Activated T-cell treated with anti-CD3 and anti-CD28 coated beads, Interleukin-2, amount 50 U/mL, for 72 hours (primary cell): ENCODE data around the gene RUFY4. TPM values are rescaled to one million over a fixed set of nuclear protein-coding genes. Genes with fewer than 3 reads are reported as not detected.
"Not testable (repeated sequence)": the region's sequence is repeated elsewhere in the genome, so short reads cannot be mapped to it uniquely, and the experiment has no call there.

ENCODE experiments used
- ATAC-seq, 2 donors: fragments of 150-1000 bp; cut with Tn5 transposase; replicated peaks in 1 of 2; 2 replicates each; pipeline ENCODE4 v1.10.0; 2021; ENCODE audit warnings: moderate library complexity in 2 of 2, mild to moderate bottlenecking in 1 of 2
- DNase-seq, 2 donors: peaks; one replicate each; pipeline ENCODE4 v3.0.0; 2021 to 2022; ENCODE audit warnings: mixed read lengths in 1 of 2
- H3K27ac Mint-ChIP-seq: one replicate; pipeline ENCODE4 v1.8.0; 2022; ENCODE audit warnings: mild to moderate bottlenecking, moderate library complexity, mixed read lengths
- H3K27me3 Mint-ChIP-seq: one replicate; pipeline ENCODE4 v1.8.0; 2022; ENCODE audit warnings: low read depth, mixed read lengths
- H3K36me3 Mint-ChIP-seq, 2 donors: one replicate each; pipeline ENCODE4 v1.8.0; 2022; ENCODE audit warnings: mixed read lengths in 2 of 2, mild to moderate bottlenecking in 1 of 2; ENCODE audit not compliant: insufficient read depth in 2 of 2
- H3K4me1 Mint-ChIP-seq: one replicate; pipeline ENCODE4 v1.8.0; 2022; ENCODE audit warnings: low read depth, mixed read lengths
- H3K4me3 Mint-ChIP-seq, 2 donors: one replicate each; pipeline ENCODE4 v1.8.0; 2022; ENCODE audit warnings: mild to moderate bottlenecking in 2 of 2, mixed read lengths in 2 of 2, moderate library complexity in 2 of 2
- H3K9me3 Mint-ChIP-seq, 2 donors: one replicate each; pipeline ENCODE4 v1.8.0; 2022; ENCODE audit warnings: mixed read lengths in 2 of 2
- total RNA-seq, 2 donors: library from RNA; stranded (reverse); gene quantifications; one replicate each; pipeline ENCODE4 v1.2.3, GENCODE V29; 2022

The RUFY4 gene
- total RNA-seq, 2 donors from 2014 or later, result 0.84 to 1.9 TPM

GRCh38 chr2:218034497-218035213, 34.4 kb upstream of the RUFY4 start:
- H3K27ac Mint-ChIP-seq, H3K36me3 Mint-ChIP-seq, H3K4me1 Mint-ChIP-seq, H3K9me3 Mint-ChIP-seq: not testable (repeated sequence)
- ATAC-seq (peak; percentile 82 to 88), DNase-seq (peak; percentile 59 to 71)
- peak overlapping the region; percentile 59 to 67 for H3K4me3 Mint-ChIP-seq
- peaks cover 17% of the 10 kb centered on the region for H3K27me3 Mint-ChIP-seq

- no peak overlapping the region for H3K27ac Mint-ChIP-seq
Measured at GRCh38 chr2:218035463-218036100, 33.5 kb upstream of the RUFY4 start.

DNA sequence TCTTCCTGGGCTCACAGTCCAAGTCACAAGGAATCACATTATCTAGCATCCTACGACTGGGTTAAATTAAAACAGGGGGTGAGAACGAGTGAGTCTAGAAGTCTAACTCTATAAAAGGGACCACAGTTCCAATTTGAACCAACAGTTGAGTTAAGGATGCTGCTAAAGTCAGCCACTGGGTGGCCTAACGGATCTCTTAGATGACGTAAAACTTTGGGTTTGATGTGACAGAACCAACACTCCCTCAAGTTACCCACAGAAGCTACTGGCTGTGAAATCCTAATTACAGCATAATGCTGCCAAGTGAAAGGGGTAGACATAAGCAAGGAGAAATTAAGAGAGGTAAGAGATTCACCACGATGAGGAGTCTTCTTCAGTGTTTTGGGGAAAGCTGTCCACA, 32.7 kb upstream of the RUFY4 start:
- H3K27ac Mint-ChIP-seq, result no peak overlapping the region
- no peaks in the 10 kb centered on the region for H3K9me3 Mint-ChIP-seq
- H3K4me3 Mint-ChIP-seq, result no peak overlapping the region
- H3K27me3 Mint-ChIP-seq, result peaks cover 27% of the 10 kb centered on the region
- H3K4me1 Mint-ChIP-seq, result no peaks in the 10 kb centered on the region
- no peaks in the 10 kb centered on the region for H3K36me3 Mint-ChIP-seq
- DNase-seq (no peak), ATAC-seq (no peak)

More at GRCh38 chr2:218035463-218036100, 33.5 kb upstream of the RUFY4 start:
- H3K4me1 Mint-ChIP-seq, result no peaks in the 10 kb centered on the region
- H3K4me3 Mint-ChIP-seq, result peak overlapping the region; percentile 5 to 23
- no peaks in the 10 kb centered on the region for H3K36me3 Mint-ChIP-seq
- peaks cover 26% of the 10 kb centered on the region for H3K27me3 Mint-ChIP-seq
- no peak for DNase-seq
- no peaks in the 10 kb centered on the region for H3K9me3 Mint-ChIP-seq
- ATAC-seq, result no peak

DNA sequence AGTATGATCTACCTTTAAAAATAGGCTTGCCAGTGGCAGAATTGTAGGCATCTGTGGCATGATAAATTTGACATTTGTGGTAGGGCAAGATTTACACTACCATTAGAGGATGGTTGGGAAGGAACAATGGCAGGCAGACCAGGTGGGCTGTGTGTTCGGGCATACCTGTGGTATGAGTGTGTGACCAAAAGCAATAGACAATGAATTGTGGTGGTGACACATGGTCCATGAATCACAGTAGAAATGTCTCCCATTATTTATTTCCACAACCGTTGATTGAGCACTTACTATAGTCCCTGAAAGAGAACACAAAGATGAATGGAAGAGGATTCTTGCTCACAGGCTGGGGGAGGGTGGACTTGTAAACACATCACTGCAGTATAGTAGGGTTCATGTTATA, 29.9 kb upstream of the RUFY4 start:
- Mint-ChIP-seq H3K27me3 (peaks cover 27% of the 10 kb centered on the region), H3K9me3 (no peaks in the 10 kb centered on the region), H3K36me3 (peaks cover 0 to 2% of the 10 kb centered on the region in 2 donors), H3K27ac (no peak overlapping the region), H3K4me1 (no peaks in the 10 kb centered on the region), H3K4me3 (no peak overlapping the region)
- ATAC-seq, result peak in 1 of 2 donors; percentile 22
- no peak for DNase-seq

DNA sequence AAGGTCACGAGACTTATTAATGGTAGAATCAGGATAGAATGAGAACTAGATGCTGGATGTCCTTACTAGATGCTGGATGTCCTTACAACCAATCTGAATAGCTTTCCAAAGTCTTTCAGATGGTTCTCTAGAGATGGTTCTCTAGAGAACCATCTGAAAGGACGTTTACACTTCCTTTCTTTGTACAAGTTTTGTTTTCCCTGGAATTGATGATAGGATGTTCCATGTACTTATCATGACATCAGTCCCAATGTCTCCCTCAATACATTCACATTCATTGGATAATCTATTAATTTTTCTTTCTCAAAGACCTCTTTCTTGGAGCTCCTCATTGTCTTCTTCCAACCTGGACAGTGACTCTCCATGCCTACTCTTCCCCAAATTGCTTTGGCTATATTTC, 28.2 kb upstream of the RUFY4 start:
- H3K27ac Mint-ChIP-seq, result peak overlapping the region; percentile 76
- H3K4me3 Mint-ChIP-seq, result no peak overlapping the region
- peaks cover 3 to 5% of the 10 kb centered on the region in 2 donors for H3K9me3 Mint-ChIP-seq
- peaks cover 27% of the 10 kb centered on the region for H3K27me3 Mint-ChIP-seq
- peaks cover 2 to 3% of the 10 kb centered on the region in 2 donors for H3K36me3 Mint-ChIP-seq
- no peak for DNase-seq
- H3K4me1 Mint-ChIP-seq, result no peaks in the 10 kb centered on the region
- no peak for ATAC-seq

DNA sequence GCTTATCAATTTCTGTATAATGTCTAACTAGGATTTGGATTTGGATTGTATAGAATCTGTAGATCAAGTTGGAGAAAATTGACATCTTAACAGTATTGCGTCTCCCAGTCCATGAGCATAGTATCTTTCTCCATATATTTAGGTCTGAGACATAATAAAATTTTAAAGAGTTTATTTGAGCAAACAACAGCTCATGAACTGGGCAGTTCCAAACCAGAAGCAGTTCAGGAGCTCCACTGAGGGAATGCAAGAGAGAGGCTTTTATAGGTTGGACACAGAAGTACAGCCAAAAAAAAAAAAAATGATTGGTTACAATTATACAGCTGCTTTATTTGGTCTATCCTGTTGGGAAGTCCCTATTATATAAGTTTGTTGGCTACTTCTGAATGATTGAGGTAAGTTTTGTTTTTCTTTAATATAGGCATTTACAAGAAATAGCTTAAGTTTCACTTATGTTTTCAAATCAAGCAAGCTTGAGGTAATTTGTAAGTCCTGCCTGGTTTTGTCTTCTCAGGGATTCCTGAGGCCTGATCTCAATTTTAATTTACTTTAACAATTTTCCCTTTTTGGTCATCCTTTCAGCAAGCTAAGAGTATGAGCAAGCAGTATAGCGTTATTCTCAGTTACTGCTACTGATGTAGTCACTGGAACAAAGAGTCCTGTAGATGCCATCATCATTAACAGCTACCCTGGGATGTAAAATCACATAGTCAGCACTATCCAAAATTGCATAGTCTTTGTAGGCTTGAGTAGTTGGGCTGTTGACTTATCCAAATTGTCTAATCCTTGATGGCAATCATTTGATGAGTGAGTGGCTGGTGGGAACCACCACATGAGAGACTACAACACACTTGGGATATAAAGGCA, 27.5 kb upstream of the RUFY4 start:
- Mint-ChIP-seq H3K4me3 (no peak overlapping the region), H3K9me3 (peaks cover 3 to 5% of the 10 kb centered on the region in 2 donors), H3K4me1 (no peaks in the 10 kb centered on the region), H3K27me3 (peaks cover 27% of the 10 kb centered on the region), H3K36me3 (peaks cover 2 to 3% of the 10 kb centered on the region in 2 donors), H3K27ac (peak overlapping the region; percentile 79)
- DNase-seq (no peak), ATAC-seq (peak; percentile 59 to 81)

DNA sequence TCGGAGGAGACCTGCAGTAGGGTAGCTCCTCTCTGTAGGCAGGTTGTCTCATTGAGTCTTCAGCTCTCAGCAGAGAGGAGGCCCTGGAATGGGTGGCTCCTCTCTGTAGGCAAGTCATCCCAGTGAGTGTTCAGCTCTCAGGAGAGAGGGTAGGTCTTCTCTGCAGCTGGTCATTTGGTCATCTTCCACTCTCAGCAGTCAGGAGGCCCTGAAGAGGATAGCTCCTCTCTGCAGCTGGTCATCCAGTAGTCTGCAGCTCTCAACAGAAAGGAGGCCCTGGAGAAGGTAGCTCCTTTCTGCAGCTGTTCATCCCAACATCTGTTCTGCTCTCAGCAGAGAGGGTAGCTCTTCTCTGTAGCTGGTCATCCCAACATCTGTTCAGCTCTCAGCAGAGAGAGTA, 26.0 kb upstream of the RUFY4 start:
- H3K27me3 Mint-ChIP-seq, result peaks cover 22% of the 10 kb centered on the region
- peaks cover 3 to 5% of the 10 kb centered on the region in 2 donors for H3K9me3 Mint-ChIP-seq
- H3K27ac Mint-ChIP-seq, result no peak overlapping the region
- H3K4me1 Mint-ChIP-seq, result no peaks in the 10 kb centered on the region
- H3K4me3 Mint-ChIP-seq, result no peak overlapping the region
- DNase-seq, result no peak
- peaks cover 2 to 3% of the 10 kb centered on the region in 2 donors for H3K36me3 Mint-ChIP-seq
- no peak for ATAC-seq

DNA sequence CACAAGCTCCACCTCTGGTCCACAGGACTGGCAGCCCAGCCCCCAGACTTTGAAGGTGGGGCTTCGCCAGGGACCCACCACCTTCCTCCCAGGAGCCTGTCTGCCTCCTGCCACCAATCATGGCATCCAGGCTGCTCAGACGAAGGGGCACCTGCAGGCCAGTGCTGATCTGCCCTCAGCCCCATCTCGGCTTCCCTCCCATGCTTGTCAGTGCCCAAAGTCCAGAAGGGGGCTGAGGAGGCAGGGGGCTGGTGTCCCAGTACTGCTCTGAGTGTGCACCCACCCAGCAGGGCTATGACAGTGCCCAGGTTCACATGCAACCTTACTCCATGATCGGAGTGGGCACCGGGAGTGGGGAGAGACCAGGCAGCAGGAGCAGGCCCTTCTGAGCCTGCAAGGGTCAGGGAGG, 25.3 kb upstream of the RUFY4 start:
- Mint-ChIP-seq H3K4me1 (no peaks in the 10 kb centered on the region), H3K27me3 (peaks cover 25% of the 10 kb centered on the region), H3K27ac (no peak overlapping the region), H3K4me3 (no peak overlapping the region), H3K36me3 (peaks cover 2 to 3% of the 10 kb centered on the region in 2 donors), H3K9me3 (peaks cover 3 to 5% of the 10 kb centered on the region in 2 donors)
- no peak for DNase-seq
- ATAC-seq, result no peak

- peaks cover 22% of the 10 kb centered on the region for H3K27me3 Mint-ChIP-seq
- not testable (repeated sequence) for DNase-seq, ATAC-seq, H3K4me1 Mint-ChIP-seq, H3K9me3 Mint-ChIP-seq, H3K36me3 Mint-ChIP-seq, H3K4me3 Mint-ChIP-seq, H3K27ac Mint-ChIP-seq
Measured at GRCh38 chr2:218044599-218044998, 24.5 kb upstream of the RUFY4 start.

GRCh38 chr2:218046238-218046637, 22.8 kb upstream of the RUFY4 start:
- H3K4me3 Mint-ChIP-seq, result no peak overlapping the region
- H3K4me1 Mint-ChIP-seq, result no peaks in the 10 kb centered on the region
- H3K27me3 Mint-ChIP-seq, result peaks cover 11% of the 10 kb centered on the region
- H3K9me3 Mint-ChIP-seq, result peaks cover 3 to 7% of the 10 kb centered on the region in 2 donors
- ATAC-seq (no peak), DNase-seq (no peak)
- H3K36me3 Mint-ChIP-seq, result peaks cover 2 to 7% of the 10 kb centered on the region in 2 donors
- no peak overlapping the region for H3K27ac Mint-ChIP-seq

DNA sequence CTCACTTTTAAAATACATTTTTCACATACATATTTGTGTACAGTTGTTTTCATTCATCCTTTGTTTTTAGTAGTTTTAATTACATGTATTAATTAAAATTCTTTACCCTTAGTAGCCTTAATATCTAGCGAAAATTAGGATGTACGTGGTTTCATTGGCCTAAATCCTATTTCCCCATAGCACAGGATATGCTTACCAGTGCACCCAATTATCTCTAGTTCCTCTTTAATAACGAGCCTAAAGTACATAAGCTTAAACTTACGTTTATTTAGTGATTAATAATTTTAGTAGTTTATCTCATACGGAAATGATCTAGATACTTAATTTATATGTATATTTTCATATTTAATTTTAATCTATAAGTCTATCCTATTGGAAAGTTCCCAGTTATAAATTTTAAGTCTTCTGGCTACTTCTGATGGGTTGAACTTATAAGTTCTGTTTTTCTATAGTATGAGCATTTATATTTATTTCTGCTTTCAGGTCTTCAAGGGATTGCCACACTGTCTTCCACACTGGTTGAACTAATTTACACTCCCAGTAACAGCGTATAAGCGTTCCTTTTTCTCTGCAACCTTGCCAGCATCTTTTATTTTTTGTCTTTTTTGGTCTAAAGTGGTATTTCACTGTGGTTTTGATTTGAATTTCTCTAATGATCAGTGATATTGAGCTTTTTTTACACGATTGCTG, 21.4 kb upstream of the RUFY4 start:
- H3K9me3 Mint-ChIP-seq, result peaks cover 3 to 7% of the 10 kb centered on the region in 2 donors
- peaks cover 0 to 7% of the 10 kb centered on the region in 2 donors for H3K36me3 Mint-ChIP-seq
- no peaks in the 10 kb centered on the region for H3K4me1 Mint-ChIP-seq
- H3K27me3 Mint-ChIP-seq, result peaks cover 11% of the 10 kb centered on the region
- no peak overlapping the region for H3K27ac Mint-ChIP-seq
- H3K4me3 Mint-ChIP-seq, result no peak overlapping the region
- no peak for DNase-seq
- ATAC-seq, result no peak

DNA sequence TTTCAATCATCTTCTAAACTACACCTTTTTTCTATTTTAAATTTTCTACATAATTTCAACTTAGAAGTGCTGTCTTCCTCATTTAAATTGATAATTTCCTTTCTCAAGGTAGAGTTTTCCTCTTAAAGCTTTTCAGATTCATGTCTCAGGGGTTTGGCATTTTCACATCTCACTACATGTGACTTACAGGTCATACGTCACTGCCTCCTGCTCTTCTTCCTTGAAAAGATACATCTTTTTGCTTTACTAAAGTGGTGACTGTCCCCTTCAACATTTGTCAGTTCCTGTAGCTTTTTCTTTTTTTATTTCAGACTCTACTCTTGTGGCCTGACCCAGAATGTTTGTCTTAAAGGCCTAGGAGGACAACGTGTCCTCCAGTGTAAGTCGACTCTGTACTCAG, 17.1 kb upstream of the RUFY4 start:
- ATAC-seq, result no peak
- peaks cover 0 to 4% of the 10 kb centered on the region in 2 donors for H3K36me3 Mint-ChIP-seq
- H3K4me1 Mint-ChIP-seq, result no peaks in the 10 kb centered on the region
- H3K27ac Mint-ChIP-seq, result no peak overlapping the region
- H3K9me3 Mint-ChIP-seq, result peaks cover 0 to 2% of the 10 kb centered on the region in 2 donors
- no peak for DNase-seq
- H3K4me3 Mint-ChIP-seq, result no peak overlapping the region
- H3K27me3 Mint-ChIP-seq, result peaks cover 29% of the 10 kb centered on the region
